Stimulated activated CD8-positive, alpha-beta memory T cell treated with anti-CD3 and anti-CD28 coated beads, Interleukin-2, amount 100 ng/mL, for 48 hours (primary cell): ENCODE data around the gene LYPD3.

Source experiments
- DNase-seq, 2 donors: peaks; one replicate each; pipeline ENCODE4 v3.0.0-alpha.2; 2020; ENCODE audit warnings: low read depth in 2 of 2

The LYPD3 gene

GRCh38 chr19:43435775-43436174, 29.6 kb downstream of the LYPD3 start:
- DNase-seq = no peak

- DNase-seq = no peak
Observed at GRCh38 chr19:43433689-43434088, 31.7 kb downstream of the LYPD3 start.

GRCh38 chr19:43433358-43433673, 32.1 kb downstream of the LYPD3 start:
- DNase-seq = no peak

- no peak for DNase-seq
Observed at GRCh38 chr19:43430976-43431375, 34.4 kb downstream of the LYPD3 start.

- no peak for DNase-seq
Observed at GRCh38 chr19:43430142-43430710, 35.2 kb downstream of the LYPD3 start.

GRCh38 chr19:43429395-43429794, 36.0 kb downstream of the LYPD3 start:
- DNase-seq = no peak

GRCh38 chr19:43425567-43426392, 39.6 kb downstream of the LYPD3 start:
- no peak for DNase-seq

- DNase-seq = no peak
Observed at GRCh38 chr19:43423779-43424178, 41.6 kb downstream of the LYPD3 start.

- no peak for DNase-seq
Observed at GRCh38 chr19:43422689-43423066, 42.7 kb downstream of the LYPD3 start.

- no peak for DNase-seq
Observed at GRCh38 chr19:43422000-43422688, 43.3 kb downstream of the LYPD3 start.

GRCh38 chr19:43420954-43421353, 44.5 kb downstream of the LYPD3 start:
- DNase-seq = no peak

GRCh38 chr19:43416951-43417623, 48.3 kb downstream of the LYPD3 start:
- no peak for DNase-seq

GRCh38 chr19:43414554-43414953, 50.9 kb downstream of the LYPD3 start, which contains the start of gene TEX101:
Gene TEX101, plus strand, starts transcription at chr19:43414890. Its CDS starts 1,030 bp downstream, at chr19:43415920.
- no peak for DNase-seq

- no peak for DNase-seq
Observed at GRCh38 chr19:43412441-43412840, 53.0 kb downstream of the LYPD3 start.
